ENCODE measurements around the gene TEX22.

TEX22 gene

GRCh38 chr14:105384605-105385321 is 13.6 kb upstream of the TEX22 start:
- TF ChIP-seq, protein P1, sequence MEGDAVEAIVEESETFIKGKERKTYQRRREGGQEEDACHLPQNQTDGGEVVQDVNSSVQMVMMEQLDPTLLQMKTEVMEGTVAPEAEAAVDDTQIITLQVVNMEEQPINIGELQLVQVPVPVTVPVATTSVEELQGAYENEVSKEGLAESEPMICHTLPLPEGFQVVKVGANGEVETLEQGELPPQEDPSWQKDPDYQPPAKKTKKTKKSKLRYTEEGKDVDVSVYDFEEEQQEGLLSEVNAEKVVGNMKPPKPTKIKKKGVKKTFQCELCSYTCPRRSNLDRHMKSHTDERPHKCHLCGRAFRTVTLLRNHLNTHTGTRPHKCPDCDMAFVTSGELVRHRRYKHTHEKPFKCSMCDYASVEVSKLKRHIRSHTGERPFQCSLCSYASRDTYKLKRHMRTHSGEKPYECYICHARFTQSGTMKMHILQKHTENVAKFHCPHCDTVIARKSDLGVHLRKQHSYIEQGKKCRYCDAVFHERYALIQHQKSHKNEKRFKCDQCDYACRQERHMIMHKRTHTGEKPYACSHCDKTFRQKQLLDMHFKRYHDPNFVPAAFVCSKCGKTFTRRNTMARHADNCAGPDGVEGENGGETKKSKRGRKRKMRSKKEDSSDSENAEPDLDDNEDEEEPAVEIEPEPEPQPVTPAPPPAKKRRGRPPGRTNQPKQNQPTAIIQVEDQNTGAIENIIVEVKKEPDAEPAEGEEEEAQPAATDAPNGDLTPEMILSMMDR (IDR thresholded peaks at IDR 0.05; ENCODE audit: insufficient read depth, low read depth, low read length, missing control alignments) = no peak
- no peak for DNase-seq (ENCODE audit: low read depth)
- H3K4me3 ChIP-seq (ENCODE audit: low read depth, low read length) = no peak overlapping the region

DNA sequence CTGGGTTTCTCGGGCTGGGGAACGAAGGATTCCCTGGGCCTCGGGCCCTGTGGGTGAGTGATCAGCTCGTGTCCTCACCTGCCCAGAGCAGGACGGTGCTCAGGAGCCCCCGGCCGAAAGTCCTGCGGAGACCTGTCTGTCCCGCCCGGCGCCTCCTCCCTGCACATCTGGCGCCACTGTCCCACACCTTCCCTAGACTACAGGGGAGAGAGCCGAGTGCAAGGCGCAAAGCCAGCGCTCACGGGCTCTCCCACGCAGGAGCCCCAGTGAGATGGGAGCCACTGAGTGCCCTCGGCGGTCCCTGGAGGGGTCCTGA is 13.1 kb upstream of the TEX22 start:
- DNase-seq (ENCODE audit: low read depth) = no peak
- TF ChIP-seq, protein P1 (IDR thresholded peaks at IDR 0.05; ENCODE audit: insufficient read depth, low read depth, low read length, missing control alignments) = no peak
- H3K4me3 ChIP-seq (ENCODE audit: low read depth, low read length) = no peak overlapping the region

GRCh38 chr14:105385698-105386365 is 12.5 kb upstream of the TEX22 start:
- DNase-seq (ENCODE audit: low read depth) = no peak
- TF ChIP-seq, protein P1 (IDR thresholded peaks at IDR 0.05; ENCODE audit: insufficient read depth, low read depth, low read length, missing control alignments) = no peak
- H3K4me3 ChIP-seq (ENCODE audit: low read depth, low read length) = no peak overlapping the region

DNA sequence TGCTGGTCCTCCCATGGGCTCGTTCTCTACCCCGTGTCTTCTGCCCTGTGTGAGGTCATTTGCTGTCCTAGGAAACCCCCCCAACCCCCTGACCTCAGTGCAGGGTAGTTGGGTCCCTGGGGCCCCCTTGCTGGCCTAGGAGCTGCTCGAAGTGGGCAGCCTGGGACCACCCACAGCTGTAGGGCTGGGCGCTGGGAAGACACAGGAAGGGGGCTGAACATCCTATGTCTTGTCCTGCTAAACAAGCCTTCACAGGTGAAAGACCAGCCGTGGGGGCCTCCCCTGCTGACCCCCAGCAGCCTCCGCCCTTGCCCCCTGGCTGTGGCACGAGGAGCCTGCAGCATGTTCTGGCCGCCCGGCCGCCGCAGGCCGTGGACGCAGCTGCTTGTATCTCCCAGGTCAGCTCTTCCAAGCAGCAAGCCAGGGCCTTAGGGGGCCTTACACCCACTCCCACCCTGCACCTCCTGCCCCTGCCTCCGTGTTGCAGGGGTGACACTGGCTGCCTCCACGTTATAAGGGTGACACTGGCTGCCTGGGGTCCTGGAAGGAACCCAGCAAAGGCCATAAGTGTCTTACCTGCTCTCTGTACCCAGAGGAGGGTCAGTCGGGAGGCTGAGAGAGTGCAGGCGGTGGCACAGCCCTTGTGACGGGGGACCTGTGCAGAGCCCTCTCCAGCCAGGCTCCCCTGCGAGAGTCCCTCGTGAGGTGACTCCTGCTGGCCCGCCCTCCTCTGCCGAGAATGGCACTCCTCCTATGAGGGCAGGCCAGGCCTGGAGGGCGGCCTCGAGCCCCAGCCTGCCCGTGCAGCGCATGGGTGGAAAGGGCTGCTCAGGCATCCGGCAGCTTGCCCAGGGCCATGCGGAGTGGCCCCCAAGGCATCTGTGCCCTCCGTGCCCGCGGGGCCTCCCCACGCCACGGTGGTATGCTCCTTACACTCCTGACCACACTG is 11.5 kb upstream of the TEX22 start:
- DNase-seq (ENCODE audit: low read depth) = no peak
- TF ChIP-seq, protein P1 (IDR thresholded peaks at IDR 0.05; ENCODE audit: insufficient read depth, low read depth, low read length, missing control alignments) = no peak
- H3K4me3 ChIP-seq (ENCODE audit: low read depth, low read length) = no peak overlapping the region

- TF ChIP-seq, protein P1 (IDR thresholded peaks at IDR 0.05; ENCODE audit: insufficient read depth, low read depth, low read length, missing control alignments) = no peak
Measured at GRCh38 chr14:105387530-105387922, 10.8 kb upstream of the TEX22 start.

DNA sequence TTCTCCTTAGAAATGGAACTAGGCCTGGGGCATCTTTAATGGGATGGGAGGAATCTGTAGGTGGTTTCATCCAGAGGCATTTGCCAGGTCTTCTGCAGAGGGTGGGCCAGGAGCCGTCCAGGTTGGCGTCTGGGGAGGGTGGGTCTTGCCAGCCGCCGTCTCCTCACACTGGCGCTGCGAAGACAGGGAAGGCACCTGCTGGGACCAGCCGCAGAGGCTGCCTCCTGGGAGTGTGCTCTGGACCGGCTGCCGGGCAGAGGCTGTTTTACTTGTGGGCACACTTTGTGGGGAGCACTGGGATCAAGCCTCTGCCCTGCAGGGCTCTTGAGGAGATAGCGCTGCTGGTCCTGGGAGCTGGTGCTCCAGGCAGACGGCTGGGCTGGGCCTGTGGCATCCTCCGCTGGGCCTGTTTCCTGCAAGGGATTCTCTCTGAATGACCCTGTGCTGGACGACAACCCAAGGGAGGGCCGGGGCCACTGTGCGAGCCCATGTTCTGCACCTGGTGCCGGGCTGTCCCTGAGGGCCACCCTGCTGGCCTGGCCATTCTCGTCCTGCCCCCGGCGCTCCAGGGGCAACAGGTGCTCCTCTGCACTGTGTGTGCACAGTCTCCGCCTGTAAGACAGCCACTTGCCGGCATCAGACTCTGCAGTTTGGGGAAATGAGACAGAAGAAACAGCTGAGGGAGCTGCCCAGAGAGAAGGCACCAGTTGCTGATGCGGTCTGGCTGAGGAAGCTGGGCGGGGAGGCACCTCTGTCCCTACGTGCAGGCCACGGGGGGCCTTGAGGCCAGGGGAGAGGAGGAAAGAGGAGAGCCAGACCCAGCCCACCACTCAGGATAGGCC is 10.0 kb upstream of the TEX22 start:
- no peak for DNase-seq (ENCODE audit: low read depth)
- no peak overlapping the region for H3K4me3 ChIP-seq (ENCODE audit: low read depth, low read length)
- TF ChIP-seq, protein P1 (IDR thresholded peaks at IDR 0.05; ENCODE audit: insufficient read depth, low read depth, low read length, missing control alignments) = no peak

More at GRCh38 chr14:105387530-105387922, 10.8 kb upstream of the TEX22 start:
- H3K4me3 ChIP-seq (ENCODE audit: low read depth, low read length) = no peak overlapping the region
- no peak for DNase-seq (ENCODE audit: low read depth)

All from GM12865 (cell line).